ENCODE data around the gene TATDN2. TPM values are rescaled to one million over a fixed set of nuclear protein-coding genes. Genes with fewer than 3 reads are reported as not detected.

The TATDN2 gene
- polyA plus RNA-seq, 4 donors, result 13.8 to 28.3 (median 17.4) TPM

- no peak overlapping the region for H3K27ac ChIP-seq (ENCODE audit: low read depth in 1 of 3, low read length in 2 of 3)
- no peak overlapping the region for H3K4me3 ChIP-seq (ENCODE audit: low read depth in 1 of 3, low read length in 3 of 3)
- H3K4me1 ChIP-seq (ENCODE audit: control insufficient read depth in 3 of 3, insufficient read depth in 2 of 3, low read depth in 1 of 3, low read length in 2 of 3), result no peaks in the 10 kb centered on the region
- no peaks in the 10 kb centered on the region for H3K27me3 ChIP-seq (ENCODE audit: control insufficient read depth in 3 of 3, insufficient read depth in 3 of 3, low read length in 3 of 3)
- WGBS, 3 donors, result 92 to 96% (median 94%) methylated on average over 13 of the region's 13 CpGs
- DNase-seq (no peak), FAIRE-seq (no peak)
- peaks cover 24 to 76% (median 26%) of the 10 kb centered on the region in 3 donors for H3K36me3 ChIP-seq (ENCODE audit: control insufficient read depth in 3 of 3, insufficient read depth in 2 of 3, low read depth in 1 of 3, low read length in 3 of 3)
- H3K9me3 ChIP-seq (ENCODE audit: control insufficient read depth in 2 of 2, insufficient read depth in 1 of 2, low read depth in 1 of 2, low read length in 1 of 2), result no peaks in the 10 kb centered on the region
Observed at GRCh38 chr3:10279384-10280176, 31.3 kb downstream of the TATDN2 start.

GRCh38 chr3:10280177-10280529 lies 31.9 kb downstream of the TATDN2 start:
- DNase-seq, result no peak
- no peaks in the 10 kb centered on the region for H3K27me3 ChIP-seq (ENCODE audit: control insufficient read depth in 3 of 3, insufficient read depth in 3 of 3, low read length in 3 of 3)
- FAIRE-seq, result no peak
- no peaks in the 10 kb centered on the region for H3K4me1 ChIP-seq (ENCODE audit: control insufficient read depth in 3 of 3, insufficient read depth in 2 of 3, low read depth in 1 of 3, low read length in 2 of 3)
- H3K27ac ChIP-seq (ENCODE audit: low read depth in 1 of 3, low read length in 2 of 3), result no peak overlapping the region
- no peaks in the 10 kb centered on the region for H3K9me3 ChIP-seq (ENCODE audit: control insufficient read depth in 2 of 2, insufficient read depth in 1 of 2, low read depth in 1 of 2, low read length in 1 of 2)
- peaks cover 24 to 78% (median 26%) of the 10 kb centered on the region in 3 donors for H3K36me3 ChIP-seq (ENCODE audit: control insufficient read depth in 3 of 3, insufficient read depth in 2 of 3, low read depth in 1 of 3, low read length in 3 of 3)
- no peak overlapping the region for H3K4me3 ChIP-seq (ENCODE audit: low read depth in 1 of 3, low read length in 3 of 3)
- WGBS, 3 donors, result 81 to 82% (median 81%) methylated on average over 5 of the region's 5 CpGs

- Histone ChIP-seq H3K27me3 (ENCODE audit: control insufficient read depth in 3 of 3, insufficient read depth in 3 of 3, low read length in 3 of 3) (no peaks in the 10 kb centered on the region), H3K36me3 (ENCODE audit: control insufficient read depth in 3 of 3, insufficient read depth in 2 of 3, low read depth in 1 of 3, low read length in 3 of 3) (peaks cover 24 to 74% (median 26%) of the 10 kb centered on the region in 3 donors), H3K4me3 (ENCODE audit: low read depth in 1 of 3, low read length in 3 of 3) (no peak overlapping the region), H3K27ac (ENCODE audit: low read depth in 1 of 3, low read length in 2 of 3) (no peak overlapping the region), H3K9me3 (ENCODE audit: control insufficient read depth in 2 of 2, insufficient read depth in 1 of 2, low read depth in 1 of 2, low read length in 1 of 2) (no peaks in the 10 kb centered on the region), H3K4me1 (ENCODE audit: control insufficient read depth in 3 of 3, insufficient read depth in 2 of 3, low read depth in 1 of 3, low read length in 2 of 3) (no peaks in the 10 kb centered on the region)
- FAIRE-seq, result no peak
- DNase-seq, result no peak
- 88 to 94% (median 91%) methylated on average over 6 of the region's 6 CpGs for WGBS, 3 donors
Observed at GRCh38 chr3:10280571-10280970, 32.3 kb downstream of the TATDN2 start.

- FAIRE-seq (no peak), DNase-seq (no peak)
- Histone ChIP-seq H3K27ac (ENCODE audit: low read depth in 1 of 3, low read length in 2 of 3) (no peak overlapping the region), H3K36me3 (ENCODE audit: control insufficient read depth in 3 of 3, insufficient read depth in 2 of 3, low read depth in 1 of 3, low read length in 3 of 3) (peaks cover 19 to 72% (median 21%) of the 10 kb centered on the region in 3 donors), H3K9me3 (ENCODE audit: control insufficient read depth in 2 of 2, insufficient read depth in 1 of 2, low read depth in 1 of 2, low read length in 1 of 2) (no peaks in the 10 kb centered on the region), H3K27me3 (ENCODE audit: control insufficient read depth in 3 of 3, insufficient read depth in 3 of 3, low read length in 3 of 3) (no peaks in the 10 kb centered on the region), H3K4me1 (ENCODE audit: control insufficient read depth in 3 of 3, insufficient read depth in 2 of 3, low read depth in 1 of 3, low read length in 2 of 3) (no peaks in the 10 kb centered on the region), H3K4me3 (ENCODE audit: low read depth in 1 of 3, low read length in 3 of 3) (no peak overlapping the region)
- WGBS, 3 donors, result 89 to 96% (median 95%) methylated on average over 5 of the region's 5 CpGs
Observed at GRCh38 chr3:10281951-10282350, 33.7 kb downstream of the TATDN2 start.

- H3K4me1 ChIP-seq (ENCODE audit: control insufficient read depth in 3 of 3, insufficient read depth in 2 of 3, low read depth in 1 of 3, low read length in 2 of 3), result no peaks in the 10 kb centered on the region
- H3K27me3 ChIP-seq (ENCODE audit: control insufficient read depth in 3 of 3, insufficient read depth in 3 of 3, low read length in 3 of 3), result no peaks in the 10 kb centered on the region
- peaks cover 15 to 71% (median 19%) of the 10 kb centered on the region in 3 donors for H3K36me3 ChIP-seq (ENCODE audit: control insufficient read depth in 3 of 3, insufficient read depth in 2 of 3, low read depth in 1 of 3, low read length in 3 of 3)
- no peaks in the 10 kb centered on the region for H3K9me3 ChIP-seq (ENCODE audit: control insufficient read depth in 2 of 2, insufficient read depth in 1 of 2, low read depth in 1 of 2, low read length in 1 of 2)
- WGBS, 3 donors, result 56 to 76% (median 69%) methylated on average over 5 of the region's 5 CpGs
- no peak for DNase-seq
- H3K27ac ChIP-seq (ENCODE audit: low read depth in 1 of 3, low read length in 2 of 3), result no peak overlapping the region
- FAIRE-seq, result no peak
- no peak overlapping the region for H3K4me3 ChIP-seq (ENCODE audit: low read depth in 1 of 3, low read length in 3 of 3)
Observed at GRCh38 chr3:10283638-10284037, 35.4 kb downstream of the TATDN2 start.

- DNase-seq (no peak), FAIRE-seq (no peak)
- Histone ChIP-seq H3K9me3 (ENCODE audit: control insufficient read depth in 2 of 2, insufficient read depth in 1 of 2, low read depth in 1 of 2, low read length in 1 of 2) (no peaks in the 10 kb centered on the region), H3K36me3 (ENCODE audit: control insufficient read depth in 3 of 3, insufficient read depth in 2 of 3, low read depth in 1 of 3, low read length in 3 of 3) (peaks cover 10 to 71% (median 11%) of the 10 kb centered on the region in 3 donors), H3K27ac (ENCODE audit: low read depth in 1 of 3, low read length in 2 of 3) (no peak overlapping the region), H3K4me3 (ENCODE audit: low read depth in 1 of 3, low read length in 3 of 3) (no peak overlapping the region), H3K27me3 (ENCODE audit: control insufficient read depth in 3 of 3, insufficient read depth in 3 of 3, low read length in 3 of 3) (no peaks in the 10 kb centered on the region), H3K4me1 (ENCODE audit: control insufficient read depth in 3 of 3, insufficient read depth in 2 of 3, low read depth in 1 of 3, low read length in 2 of 3) (no peaks in the 10 kb centered on the region)
- WGBS, 3 donors, result 72 to 83% (median 77%) methylated on average over 9 of the region's 9 CpGs
Observed at GRCh38 chr3:10284496-10284895, 36.2 kb downstream of the TATDN2 start.

GRCh38 chr3:10285272-10286132 lies 37.2 kb downstream of the TATDN2 start:
- 84 to 89% (median 89%) methylated on average over 12 of the region's 12 CpGs for WGBS, 3 donors
- no peak overlapping the region for H3K4me3 ChIP-seq (ENCODE audit: low read depth in 1 of 3, low read length in 3 of 3)
- H3K27ac ChIP-seq (ENCODE audit: low read depth in 1 of 3, low read length in 2 of 3), result no peak overlapping the region
- no peak for FAIRE-seq
- no peaks in the 10 kb centered on the region for H3K4me1 ChIP-seq (ENCODE audit: control insufficient read depth in 3 of 3, insufficient read depth in 2 of 3, low read depth in 1 of 3, low read length in 2 of 3)
- H3K9me3 ChIP-seq (ENCODE audit: control insufficient read depth in 2 of 2, insufficient read depth in 1 of 2, low read depth in 1 of 2, low read length in 1 of 2), result no peaks in the 10 kb centered on the region
- DNase-seq, result no peak
- peaks cover 4 to 69% (median 4%) of the 10 kb centered on the region in 3 donors for H3K36me3 ChIP-seq (ENCODE audit: control insufficient read depth in 3 of 3, insufficient read depth in 2 of 3, low read depth in 1 of 3, low read length in 3 of 3)
- H3K27me3 ChIP-seq (ENCODE audit: control insufficient read depth in 3 of 3, insufficient read depth in 3 of 3, low read length in 3 of 3), result no peaks in the 10 kb centered on the region

GRCh38 chr3:10286133-10286524 lies 37.9 kb downstream of the TATDN2 start:
- H3K4me3 ChIP-seq (ENCODE audit: low read depth in 1 of 3, low read length in 3 of 3), result no peak overlapping the region
- FAIRE-seq, result no peak
- WGBS, 3 donors, result 83 to 90% (median 86%) methylated on average over 5 of the region's 5 CpGs
- H3K4me1 ChIP-seq (ENCODE audit: control insufficient read depth in 3 of 3, insufficient read depth in 2 of 3, low read depth in 1 of 3, low read length in 2 of 3), result no peaks in the 10 kb centered on the region
- no peaks in the 10 kb centered on the region for H3K9me3 ChIP-seq (ENCODE audit: control insufficient read depth in 2 of 2, insufficient read depth in 1 of 2, low read depth in 1 of 2, low read length in 1 of 2)
- no peak overlapping the region for H3K27ac ChIP-seq (ENCODE audit: low read depth in 1 of 3, low read length in 2 of 3)
- DNase-seq, result no peak
- H3K27me3 ChIP-seq (ENCODE audit: control insufficient read depth in 3 of 3, insufficient read depth in 3 of 3, low read length in 3 of 3), result no peaks in the 10 kb centered on the region
- peaks cover 0 to 70% (median 4%) of the 10 kb centered on the region in 3 donors for H3K36me3 ChIP-seq (ENCODE audit: control insufficient read depth in 3 of 3, insufficient read depth in 2 of 3, low read depth in 1 of 3, low read length in 3 of 3)

Measured in small intestine (tissue), 7 donors.